SK-N-SH (cell line): Measurements from ENCODE around the gene KHSRP. TPM values are rescaled to one million over a fixed set of nuclear protein-coding genes. Genes with fewer than 3 reads are reported as not detected.

Experiments used
- CTCF ChIA-PET: fragments of 300-600, 350-600 bp; formaldehyde crosslinking; extraction: SDS; loops from one replicate; lab custom pipeline; 2021; lab: Yijun Ruan, JAX
- POLR2A ChIA-PET: fragments of 350-600 bp; sonication (Branson Sonifier 250); formaldehyde crosslinking; extraction: SDS; loops from one replicate; lab custom pipeline; 2020; ENCODE audit warnings: antibody characterized with exemption, inconsistent platforms; lab: Yijun Ruan, JAX
- DNase-seq: peaks from one replicate; pipeline ENCODE4 v3.0.0; 2012
- H2AFZ ChIP-seq: fragments of 200-600 bp; sonication (generic); 2 replicates; pipeline ENCODE4 v1.8.1; 2016; ENCODE audit warnings: antibody characterized with exemption, mild to moderate bottlenecking, low read depth
- H3F3A ChIP-seq: fragments of 200-600 bp; sonication (generic); replicated peaks from 2 replicates; pipeline ENCODE3; 2016; ENCODE audit warnings: antibody characterized with exemption, mild to moderate bottlenecking; ENCODE audit not compliant: insufficient read depth
- H3K27ac ChIP-seq, 2 experiments: fragments of 200-500 bp in 1 of 2; fragments of 200-600 bp in 1 of 2; sonication (Bioruptor generic) in 1 of 2; sonication (generic), shearing (Covaris generic) in 1 of 2; 2 replicates each; pipeline versions ENCODE4 v1.5.1 to v1.6.1; 2014 to 2016; ENCODE audit warnings: low read depth in 2 of 2, inconsistent platforms in 1 of 2, low read length in 1 of 2, mild to moderate bottlenecking in 1 of 2, mixed read lengths in 1 of 2
- H3K27me3 ChIP-seq: fragments of 200-600 bp; sonication (generic), shearing (Covaris generic); 2 replicates; pipeline ENCODE4 v1.6.1; 2016; ENCODE audit warnings: mixed run types; ENCODE audit not compliant: insufficient read depth
- H3K36me3 ChIP-seq, 2 experiments: fragments of 200-500 bp in 1 of 2; fragments of 200-600 bp in 1 of 2; sonication (Bioruptor generic) in 1 of 2; sonication (generic) in 1 of 2; replicated peaks in 1 of 2; 2 replicates each; pipeline versions ENCODE3 to v1.5.1; 2014 to 2016; ENCODE audit warnings: low read length in 1 of 2, mild to moderate bottlenecking in 1 of 2; ENCODE audit not compliant: insufficient read depth in 2 of 2, control insufficient read depth in 1 of 2
- H3K4me1 ChIP-seq, 2 experiments: fragments of 200-500 bp in 1 of 2; fragments of 200-600 bp in 1 of 2; sonication (Bioruptor generic) in 1 of 2; sonication (generic), shearing (Covaris generic) in 1 of 2; 2 replicates each; pipeline versions ENCODE4 v1.5.1 to v1.6.1; 2014 to 2016; ENCODE audit warnings: low read depth in 1 of 2, low read length in 1 of 2, mixed run types in 1 of 2; ENCODE audit not compliant: insufficient read depth in 2 of 2, control insufficient read depth in 1 of 2
- H3K4me2 ChIP-seq: fragments of 200-600 bp; sonication (generic), shearing (Covaris generic); 2 replicates; pipeline ENCODE4 v1.6.1; 2017; ENCODE audit warnings: mixed run types
- H3K4me3 ChIP-seq, 2 experiments: fragments of 200-500 bp in 1 of 2; fragments of 200-600 bp in 1 of 2; sonication (Bioruptor generic) in 1 of 2; sonication (generic), shearing (Covaris generic) in 1 of 2; 2 replicates each; pipeline versions ENCODE4 v1.5.1 to v1.8.1; 2014 to 2016; ENCODE audit warnings: low read depth in 2 of 2, inconsistent platforms in 1 of 2, low read length in 1 of 2, mild to moderate bottlenecking in 1 of 2, mixed read lengths in 1 of 2, moderate library complexity in 1 of 2
- H3K79me2 ChIP-seq: fragments of 200-600 bp; sonication (generic); 2 replicates; pipeline ENCODE4 v1.8.1; 2017; ENCODE audit warnings: mild to moderate bottlenecking; ENCODE audit not compliant: insufficient read depth
- H3K9ac ChIP-seq: fragments of 200-600 bp; sonication (generic); 2 replicates; pipeline ENCODE4 v1.6.1; 2017; ENCODE audit warnings: mixed run types
- H3K9me2 ChIP-seq: fragments of 200-600 bp; sonication (generic); 2 replicates; pipeline ENCODE4 v1.6.1; 2017; ENCODE audit warnings: mixed run types
- H3K9me3 ChIP-seq: fragments of 200-600 bp; sonication (generic); 2 replicates; pipeline ENCODE4 v1.6.1; 2017; ENCODE audit warnings: mixed run types, mild to moderate bottlenecking, moderate library complexity
- H4K20me1 ChIP-seq: fragments of 200-600 bp; sonication (generic); 2 replicates; pipeline ENCODE4 v1.6.1; 2017; ENCODE audit warnings: mild to moderate bottlenecking, mixed run types; ENCODE audit not compliant: insufficient read depth
- CTCF ChIP-seq: fragments of 200-600 bp; sonication (generic); IDR thresholded peaks from 2 replicates; pipeline ENCODE4 v1.6.1; 2017; ENCODE audit warnings: antibody characterized with exemption, mild to moderate bottlenecking, moderate library complexity
- ELF1 ChIP-seq: IDR thresholded peaks from 2 replicates; pipeline ENCODE4 v1.4.0; 2012
- EZH2phosphoT487 ChIP-seq: fragments of 200-600 bp; sonication (generic); IDR thresholded peaks from 2 replicates; pipeline ENCODE4 v1.6.1; 2017; ENCODE audit warnings: low read depth, mixed run types, mild to moderate bottlenecking, antibody characterized with exemption, moderate library complexity, borderline replicate concordance
- MXI1 ChIP-seq: IDR thresholded peaks from 2 replicates; pipeline ENCODE4 v1.6.1; 2012; ENCODE audit warnings: mild to moderate bottlenecking, low read depth, low read length, improper control_type of control experiment
- PBX3 ChIP-seq: IDR thresholded peaks from 2 replicates; pipeline ENCODE4; 2012
- POLR2AphosphoS5 ChIP-seq: IDR thresholded peaks from 2 replicates; pipeline ENCODE4 v1.6.1; 2012; ENCODE audit warnings: low read depth, low read length
- RFX5 ChIP-seq: IDR thresholded peaks from 2 replicates; pipeline ENCODE4 v1.6.1; 2012; ENCODE audit warnings: mild to moderate bottlenecking, improper control_type of control experiment, low read length
- RXRA ChIP-seq: IDR thresholded peaks from 2 replicates; pipeline ENCODE4 v1.4.0; 2012; ENCODE audit warnings: low read depth, mild to moderate bottlenecking, borderline replicate concordance
- SMC3 ChIP-seq: IDR thresholded peaks from 2 replicates; pipeline ENCODE4 v1.6.1; 2012; ENCODE audit warnings: low read depth, low read length, improper control_type of control experiment
- TAF1 ChIP-seq: IDR thresholded peaks from 2 replicates; pipeline ENCODE4 v1.6.1; 2012; ENCODE audit warnings: low read depth, mild to moderate bottlenecking, low read length, moderate library complexity, borderline replicate concordance
- TEAD4 ChIP-seq: IDR thresholded peaks from 2 replicates; pipeline ENCODE4 v1.4.0; 2012; ENCODE audit warnings: mild to moderate bottlenecking, borderline replicate concordance; ENCODE audit not compliant: insufficient read depth
- YY1 ChIP-seq: IDR thresholded peaks from 2 replicates; pipeline ENCODE4 v1.4.0; 2012; ENCODE audit warnings: low read depth, mild to moderate bottlenecking
- WGBS: methylation state at CpG from one replicate; pipeline ENCODE4 v1.1.6; 2017; ENCODE audit warnings: low lambda C conversion rate; 5-methylcytosine and 5-hydroxymethylcytosine counted together
- polyA plus RNA-seq, 3 experiments: library from polyadenylated mRNA; depleted of rRNA; stranded (reverse); fragments of >200 nt; gene quantifications; 2 replicates each; pipeline ENCODE4 v1.2.3, GENCODE V29; 2012
- TF ChIP-seq, protein P1 (sequence below): IDR thresholded peaks from 2 replicates; pipeline ENCODE4 v1.4.0; 2012; ENCODE audit warnings: low read depth

Gene KHSRP
- polyA plus RNA-seq, 1 of the 3 experiments (the other 2 are of a cell fraction): 96.8 TPM

GRCh38 chr19:6373813-6374108 is 50.9 kb downstream of the KHSRP start:
- CTCF ChIA-PET: no interaction called here
- 20% methylated on average over 5 of the region's 5 CpGs for WGBS

DNA sequence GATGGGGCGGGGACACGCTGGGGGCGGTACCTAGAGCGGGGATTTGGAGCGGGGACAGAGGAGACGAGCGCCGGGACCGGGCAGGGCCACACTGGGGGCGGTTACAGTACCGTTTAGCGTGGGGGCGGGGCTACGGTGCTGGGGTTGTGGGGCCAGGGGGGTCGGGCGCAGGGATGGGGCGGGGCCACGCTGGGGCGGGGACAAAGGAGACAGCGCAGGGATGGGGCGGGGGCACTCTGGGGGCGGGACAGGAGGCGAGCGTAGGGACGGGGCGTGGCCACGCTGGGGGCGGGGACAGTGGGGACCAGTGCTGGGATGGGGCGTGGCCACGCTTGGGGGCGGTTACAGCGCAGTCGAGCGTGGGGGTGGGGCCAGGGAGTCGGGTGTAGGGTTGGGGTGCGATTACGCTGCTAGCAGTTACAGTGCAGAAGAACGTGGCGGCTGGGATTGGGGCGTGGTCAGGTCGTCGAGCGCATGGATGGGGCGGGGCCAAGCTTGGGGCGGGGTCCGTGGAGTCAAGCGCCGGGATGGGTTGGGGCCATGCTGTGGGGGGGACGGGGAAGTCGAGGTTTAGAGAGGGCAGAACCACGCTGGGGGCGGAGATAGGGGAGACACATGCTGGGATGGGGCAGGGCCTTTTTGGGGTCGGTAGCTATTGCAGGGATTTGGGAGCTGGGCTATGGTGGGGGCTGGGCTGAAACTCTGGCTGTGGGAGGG is 51.4 kb downstream of the KHSRP start:
- WGBS: 2% methylated on average over 28 of the region's 53 CpGs
- ChIA-PET POLR2A (interaction anchor here (0.9 to 1.8 kb wide), 6 partner anchors 10 to 52 kb away, joined by 3 to 8 read pairs (median 4); partner anchors contain the start of genes CLPP and KHSRP), CTCF (interaction anchor here (0.7 to 1.2 kb wide), 3 partner anchors 10 to 1195 kb away, joined by 3 to 4 read pairs (median 3); partner anchors contain the start of gene GTF2F1)

More at GRCh38 chr19:6373813-6374108, 50.9 kb downstream of the KHSRP start:
- Histone ChIP-seq H3K79me2 (peaks cover 8% of the 10 kb centered on the region), H3K9me2 (no peaks in the 10 kb centered on the region), H4K20me1 (no peaks in the 10 kb centered on the region), H3K27ac (peak overlapping the region; percentile 38 to 64; a peak in 3 of 4 replicates), H3K36me3 (peaks cover 4 to 6% of the 10 kb centered on the region in 2 experiments), H3K4me2 (peak overlapping the region; percentile 86), H2AFZ (peak overlapping the region; percentile 35; the same call in 1 of the 2 replicates), H3K9me3 (no peaks in the 10 kb centered on the region), H3K27me3 (no peaks in the 10 kb centered on the region), H3K9ac (peak overlapping the region; percentile 46; the same call in 1 of the 2 replicates), H3K4me3 (peak overlapping the region; percentile 48 to 68), H3F3A (peaks cover 17% of the 10 kb centered on the region), H3K4me1 (peaks cover 6 to 22% of the 10 kb centered on the region in 2 experiments; a peak in 1 of 4 replicates)
- DNase-seq: no peak
- no peak for TF ChIP-seq TAF1
- TF ChIP-seq RFX5: no peak
- no peak for TF ChIP-seq CTCF
- TF ChIP-seq YY1: no peak
- POLR2A ChIA-PET: interaction anchor here (1.0 to 1.5 kb wide), 2 partner anchors 9 to 18 kb away, joined by 3 read pairs; no protein-coding TSS in a partner anchor

More for the DNA sequence above, 51.4 kb downstream of the KHSRP start:
- Histone ChIP-seq H3K27ac (peak overlapping the region; percentile 95 to 98), H4K20me1 (no peaks in the 10 kb centered on the region), H3K4me3 (peak overlapping the region; percentile 82 to 96), H3F3A (peaks cover 14% of the 10 kb centered on the region), H3K27me3 (no peaks in the 10 kb centered on the region), H3K4me1 (peaks cover 6 to 22% of the 10 kb centered on the region in 2 experiments; a peak in 1 of 4 replicates), H3K9me2 (no peaks in the 10 kb centered on the region), H2AFZ (peak overlapping the region; percentile 88), H3K4me2 (peak overlapping the region; percentile 93), H3K36me3 (peaks cover 3 to 11% of the 10 kb centered on the region in 2 experiments), H3K9ac (peak overlapping the region; percentile 96), H3K9me3 (no peaks in the 10 kb centered on the region), H3K79me2 (peaks cover 8% of the 10 kb centered on the region)
- peak; percentile 98 for DNase-seq
- no peak for TF ChIP-seq TEAD4
- TF ChIP-seq SMC3: no peak
- TF ChIP-seq, protein P1, sequence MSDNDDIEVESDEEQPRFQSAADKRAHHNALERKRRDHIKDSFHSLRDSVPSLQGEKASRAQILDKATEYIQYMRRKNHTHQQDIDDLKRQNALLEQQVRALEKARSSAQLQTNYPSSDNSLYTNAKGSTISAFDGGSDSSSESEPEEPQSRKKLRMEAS: peak; percentile 55; the same call in 1 of the 2 replicates
- peak; percentile 52; the same call in 1 of the 2 replicates for TF ChIP-seq MXI1
- TF ChIP-seq RFX5: no peak
- no peak for TF ChIP-seq RXRA
- TF ChIP-seq ELF1: no peak
- TF ChIP-seq EZH2phosphoT487: no peak
- no peak for TF ChIP-seq PBX3
- TF ChIP-seq POLR2AphosphoS5: no peak
